Breast epithelium (tissue), 4 donors: ENCODE data around the gene PRPH. TPM values are rescaled to one million over a fixed set of nuclear protein-coding genes. Genes with fewer than 3 reads are reported as not detected.

Experiments used
- DNase-seq, 2 donors: peaks; one replicate each; pipeline ENCODE4 v3.0.0-alpha.2; 2019; ENCODE audit warnings: low spot score in 2 of 2
- H3K27ac ChIP-seq, 2 donors: fragments of 200-600 bp; sonication (generic) in 1 of 2; one replicate each; pipeline ENCODE4 v1.5.1; 2016 to 2019; ENCODE audit warnings: mild to moderate bottlenecking in 1 of 2
- H3K27me3 ChIP-seq, 2 donors: fragments of 200-600 bp; sonication (generic) in 1 of 2; one replicate each; pipeline versions ENCODE4 v1.5.1 to v1.6.0; 2017 to 2019; ENCODE audit warnings: control low read depth in 1 of 2, mild to moderate bottlenecking in 1 of 2
- H3K36me3 ChIP-seq: fragments of 200-600 bp; one replicate; pipeline ENCODE4 v1.5.1; 2019
- H3K4me1 ChIP-seq, 2 donors: fragments of 200-600 bp; sonication (generic); one replicate each; pipeline ENCODE4 v1.5.1; 2016 to 2019; ENCODE audit warnings: control low read depth in 1 of 2
- H3K4me3 ChIP-seq, 3 donors: fragments of 200-600 bp; sonication (generic); 1 replicate in 2 of 3; 2 replicates in 1 of 3; pipeline ENCODE4 v1.5.1; 2016 to 2019; ENCODE audit warnings: mild to moderate bottlenecking in 3 of 3, moderate library complexity in 2 of 3
- H3K9me3 ChIP-seq, 2 donors: fragments of 200-600 bp; sonication (generic) in 1 of 2; one replicate each; pipeline ENCODE4 v1.5.1; 2016 to 2019; ENCODE audit warnings: control low read depth in 1 of 2
- POLR2A ChIP-seq: fragments of 450-650 bp; IDR thresholded peaks from one replicate; pipeline ENCODE4 v1.6.1; 2016; ENCODE audit warnings: antibody characterized with exemption, mild to moderate bottlenecking, moderate library complexity
- POLR2AphosphoS5 ChIP-seq, 3 donors: sonication (generic); formaldehyde crosslinking; IDR thresholded peaks; one replicate each; pipeline ENCODE4 v1.6.1; 2017; ENCODE audit warnings: antibody characterized with exemption in 3 of 3
- intact Hi-C: fragments of 100-400 bp; cut with DNase I; formaldehyde crosslinking; loops from one replicate; pipeline ENCODE4 v1.15.1; 2023; ENCODE audit warnings: low total_unique reads
- total RNA-seq, 3 donors: library from RNA; depleted of rRNA; stranded (reverse); fragments of >200 nt; gene quantifications; one replicate each; pipeline ENCODE4 v1.1.0, GENCODE V29; 2016
- TF ChIP-seq, protein P1 (sequence below), 3 donors: fragments of 450-650 bp; IDR thresholded peaks; one replicate each; pipeline ENCODE4 v1.5.1; 2016 to 2017; ENCODE audit warnings: antibody characterized with exemption in 3 of 3, mild to moderate bottlenecking in 3 of 3, moderate library complexity in 3 of 3

Gene PRPH
- total RNA-seq, 3 donors from 2014 or later, result 0.96 to 2.0 TPM; not detected in 1

DNA sequence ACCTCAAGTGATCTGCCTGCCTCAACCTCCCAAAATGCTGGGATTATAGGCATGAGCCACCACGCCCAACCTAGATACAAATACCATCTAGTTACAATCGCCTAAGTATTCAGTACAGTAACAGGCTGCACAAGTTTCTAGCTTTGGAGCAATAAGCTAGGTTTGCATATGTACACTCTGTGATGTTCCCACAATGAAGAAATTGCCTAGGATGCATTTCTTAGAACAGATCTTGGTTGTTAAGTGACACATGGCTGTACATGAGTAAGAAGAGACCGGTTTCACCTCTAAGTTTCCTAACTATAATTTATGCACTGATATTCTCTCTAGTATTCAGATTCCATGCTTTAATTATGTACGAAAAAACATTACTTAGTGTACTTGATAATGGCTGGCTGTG is 35.5 kb upstream of the PRPH start:
- no peaks in the 10 kb centered on the region for H3K27me3 ChIP-seq
- no peak overlapping the region for H3K27ac ChIP-seq
- no peaks in the 10 kb centered on the region for H3K9me3 ChIP-seq
- DNase-seq, result no peak
- H3K36me3 ChIP-seq, result no peaks in the 10 kb centered on the region
- intact Hi-C loops, result no loop called here
- H3K4me1 ChIP-seq, result no peaks in the 10 kb centered on the region
- TF ChIP-seq POLR2AphosphoS5 (IDR thresholded peaks at IDR 0.05) (no peak), POLR2A (no peak)
- TF ChIP-seq, protein P1, sequence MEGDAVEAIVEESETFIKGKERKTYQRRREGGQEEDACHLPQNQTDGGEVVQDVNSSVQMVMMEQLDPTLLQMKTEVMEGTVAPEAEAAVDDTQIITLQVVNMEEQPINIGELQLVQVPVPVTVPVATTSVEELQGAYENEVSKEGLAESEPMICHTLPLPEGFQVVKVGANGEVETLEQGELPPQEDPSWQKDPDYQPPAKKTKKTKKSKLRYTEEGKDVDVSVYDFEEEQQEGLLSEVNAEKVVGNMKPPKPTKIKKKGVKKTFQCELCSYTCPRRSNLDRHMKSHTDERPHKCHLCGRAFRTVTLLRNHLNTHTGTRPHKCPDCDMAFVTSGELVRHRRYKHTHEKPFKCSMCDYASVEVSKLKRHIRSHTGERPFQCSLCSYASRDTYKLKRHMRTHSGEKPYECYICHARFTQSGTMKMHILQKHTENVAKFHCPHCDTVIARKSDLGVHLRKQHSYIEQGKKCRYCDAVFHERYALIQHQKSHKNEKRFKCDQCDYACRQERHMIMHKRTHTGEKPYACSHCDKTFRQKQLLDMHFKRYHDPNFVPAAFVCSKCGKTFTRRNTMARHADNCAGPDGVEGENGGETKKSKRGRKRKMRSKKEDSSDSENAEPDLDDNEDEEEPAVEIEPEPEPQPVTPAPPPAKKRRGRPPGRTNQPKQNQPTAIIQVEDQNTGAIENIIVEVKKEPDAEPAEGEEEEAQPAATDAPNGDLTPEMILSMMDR (IDR thresholded peaks at IDR 0.05), result no peak
- H3K4me3 ChIP-seq, result no peak overlapping the region

DNA sequence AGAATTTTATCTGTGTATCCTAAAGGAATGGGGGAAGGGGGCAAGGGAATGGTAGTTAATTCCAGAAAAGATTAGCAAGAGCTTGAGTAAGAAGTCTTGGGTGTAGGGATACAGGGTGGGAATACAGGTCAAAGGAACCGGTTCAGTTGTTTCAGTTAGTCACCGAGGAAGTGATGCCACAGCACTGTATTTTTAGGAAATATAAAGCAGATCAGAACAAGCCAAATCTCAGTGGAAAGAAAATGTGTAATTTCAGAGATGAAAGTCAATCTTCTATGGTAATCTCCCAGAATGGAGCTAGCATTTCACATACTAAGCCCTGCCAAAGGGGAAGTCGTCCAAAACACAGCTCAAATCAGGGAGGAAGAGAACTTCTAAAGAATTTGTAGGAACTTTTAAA is 34.8 kb upstream of the PRPH start:
- Histone ChIP-seq H3K9me3 (no peaks in the 10 kb centered on the region), H3K36me3 (no peaks in the 10 kb centered on the region), H3K4me3 (no peak overlapping the region), H3K27ac (no peak overlapping the region), H3K4me1 (no peaks in the 10 kb centered on the region), H3K27me3 (no peaks in the 10 kb centered on the region)
- no peak for TF ChIP-seq POLR2A
- intact Hi-C loops, result no loop called here
- no peak for DNase-seq

DNA sequence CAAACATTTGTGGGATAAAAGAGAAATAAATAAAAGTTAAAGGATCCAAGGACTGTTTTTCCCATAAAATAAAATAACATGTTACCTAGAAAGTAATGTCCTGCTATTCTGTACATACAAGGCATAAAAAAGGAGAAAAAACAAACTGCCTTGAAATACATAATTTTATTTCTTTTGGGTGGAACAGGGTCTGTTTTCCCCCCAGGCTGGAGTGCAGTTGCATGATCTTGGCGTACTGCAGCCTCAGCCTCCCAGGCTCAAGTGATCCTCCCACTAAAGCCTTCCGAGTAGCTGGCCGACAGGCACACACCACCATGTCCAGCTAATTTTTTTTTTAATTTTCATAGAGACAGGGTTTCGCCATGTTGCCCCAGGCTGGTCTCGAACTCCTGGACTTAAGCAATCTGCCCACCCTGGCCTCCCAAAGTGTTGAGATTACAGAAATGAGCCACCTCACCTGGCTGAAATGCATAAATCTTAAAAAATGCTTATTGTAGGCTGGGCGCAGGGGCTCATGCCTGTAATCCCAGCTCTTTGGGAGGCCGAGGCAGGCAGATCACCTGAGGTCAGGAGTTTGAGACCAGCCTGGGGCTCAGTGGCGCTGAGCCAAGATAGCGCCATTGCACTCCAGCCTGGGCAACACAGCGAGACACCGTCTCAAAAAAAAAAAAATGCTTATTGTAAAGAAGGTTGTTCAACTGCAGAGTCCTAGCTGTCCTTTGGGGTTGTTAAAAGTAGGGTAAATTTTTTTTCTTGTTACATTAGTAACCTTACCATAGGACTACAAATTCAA is 34.2 kb upstream of the PRPH start:
- Histone ChIP-seq H3K27ac (no peak overlapping the region), H3K4me3 (no peak overlapping the region), H3K27me3 (no peaks in the 10 kb centered on the region), H3K4me1 (no peaks in the 10 kb centered on the region), H3K36me3 (no peaks in the 10 kb centered on the region), H3K9me3 (no peaks in the 10 kb centered on the region)
- intact Hi-C loops, result no loop called here
- TF ChIP-seq, protein P1 (IDR thresholded peaks at IDR 0.05), result no peak
- TF ChIP-seq POLR2AphosphoS5 (IDR thresholded peaks at IDR 0.05), result no peak
- TF ChIP-seq POLR2A, result no peak
- no peak for DNase-seq

DNA sequence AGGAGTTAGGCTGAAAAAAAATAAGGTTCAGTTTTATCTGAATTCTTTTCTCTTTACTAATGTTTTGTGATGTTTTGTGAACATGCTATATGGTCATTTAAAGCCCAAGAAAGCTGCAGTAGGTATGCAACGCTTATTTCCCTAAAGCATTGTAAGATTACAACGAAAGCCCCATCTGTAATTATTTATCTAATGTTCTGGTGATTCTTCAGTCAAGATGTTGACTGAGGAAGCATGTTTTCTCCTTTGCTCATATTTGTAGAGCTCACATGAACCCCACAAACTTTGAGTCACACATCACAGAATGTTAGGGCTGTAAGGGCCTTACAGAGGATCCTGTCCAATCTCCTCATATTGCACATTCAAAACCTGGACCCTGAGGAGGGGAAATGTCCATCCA is 33.2 kb upstream of the PRPH start:
- H3K36me3 ChIP-seq, result no peaks in the 10 kb centered on the region
- H3K9me3 ChIP-seq, result no peaks in the 10 kb centered on the region
- H3K27ac ChIP-seq, result no peak overlapping the region
- TF ChIP-seq POLR2AphosphoS5 (IDR thresholded peaks at IDR 0.05) (no peak), POLR2A (no peak)
- TF ChIP-seq, protein P1 (IDR thresholded peaks at IDR 0.05), result no peak
- no peak overlapping the region for H3K4me3 ChIP-seq
- intact Hi-C loops, result no loop called here
- no peak for DNase-seq
- H3K4me1 ChIP-seq, result no peaks in the 10 kb centered on the region
- H3K27me3 ChIP-seq, result no peaks in the 10 kb centered on the region

DNA sequence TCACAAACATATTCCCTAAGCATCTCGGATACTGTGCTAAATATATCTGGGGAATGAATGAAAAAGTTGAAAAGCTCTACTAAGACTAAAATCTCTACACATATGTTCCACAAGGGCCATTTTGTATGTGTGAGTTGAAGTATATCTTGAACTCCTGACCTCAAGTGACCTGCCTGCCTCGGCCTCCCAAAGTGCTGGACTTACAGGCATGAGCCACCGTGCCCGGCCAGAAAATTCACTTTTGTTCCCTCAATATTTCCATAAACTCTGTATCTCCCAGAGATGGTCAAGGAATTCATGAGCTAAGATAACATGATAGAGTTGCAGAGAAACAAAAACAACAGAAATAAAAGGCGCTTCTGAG is 31.6 kb upstream of the PRPH start:
- H3K27ac ChIP-seq, result no peak overlapping the region

More for the DNA sequence above, 31.6 kb upstream of the PRPH start:
- intact Hi-C loops, result no loop called here
- Histone ChIP-seq H3K36me3 (no peaks in the 10 kb centered on the region), H3K27me3 (no peaks in the 10 kb centered on the region), H3K4me3 (no peak overlapping the region), H3K4me1 (no peaks in the 10 kb centered on the region), H3K9me3 (no peaks in the 10 kb centered on the region)
- no peak for DNase-seq
- TF ChIP-seq, protein P1 (IDR thresholded peaks at IDR 0.05), result no peak
- no peak for TF ChIP-seq POLR2A
- TF ChIP-seq POLR2AphosphoS5 (IDR thresholded peaks at IDR 0.05), result no peak
